Activated CD8-positive, alpha-beta T cell treated with anti-CD3 and anti-CD28 coated beads, Interleukin-2, amount 10 ng/mL, durations not matched to agents 7 days and 5 days (primary cell): ENCODE measurements around the gene VPS4B. TPM values are rescaled to one million over a fixed set of nuclear protein-coding genes. Genes with fewer than 3 reads are reported as not detected.
A peak's percentile ranks its signal among the peaks of the same experiment; 100 is the strongest.

Source experiments
- ATAC-seq: fragments of 150-1000 bp; cut with Tn5 transposase; one replicate; pipeline ENCODE4 v1.10.0; 2021; ENCODE audit warnings: moderate library complexity
- CTCF ChIA-PET: fragments of 350-600 bp; sonication (Branson Sonifier 250); formaldehyde crosslinking; loops from one replicate; lab custom pipeline; 2021; ENCODE audit warnings: antibody characterized with exemption; lab: Charles Lee
- POLR2A ChIA-PET: fragments of 350-600 bp; sonication (Branson Sonifier 250); formaldehyde crosslinking; loops from one replicate; lab custom pipeline; 2021; ENCODE audit warnings: antibody characterized with exemption; lab: Charles Lee
- DNase-seq: peaks from one replicate; pipeline ENCODE4 v3.0.0-alpha.2; 2020
- H3K27ac Mint-ChIP-seq: one replicate; pipeline ENCODE4 v1.8.0; 2021; ENCODE audit warnings: mild to moderate bottlenecking, mixed read lengths
- H3K27me3 Mint-ChIP-seq: one replicate; pipeline ENCODE4 v1.8.0; 2021; ENCODE audit warnings: low read depth, mixed read lengths
- H3K36me3 Mint-ChIP-seq: one replicate; pipeline ENCODE4 v1.8.0; 2021; ENCODE audit warnings: low read depth, mixed read lengths
- H3K4me1 Mint-ChIP-seq: one replicate; pipeline ENCODE4 v1.8.0; 2021; ENCODE audit warnings: low read depth, mixed read lengths
- H3K4me3 Mint-ChIP-seq: one replicate; pipeline ENCODE4 v1.8.0; 2021; ENCODE audit warnings: mild to moderate bottlenecking, mixed read lengths
- H3K9me3 Mint-ChIP-seq: one replicate; pipeline ENCODE4 v1.8.0; 2022; ENCODE audit warnings: mixed read lengths; ENCODE audit not compliant: insufficient read depth
- total RNA-seq, 2 experiments: library from RNA; stranded (reverse); gene quantifications; one replicate each; pipeline ENCODE4 v1.2.3, GENCODE V29; 2021

The VPS4B gene
- total RNA-seq, 2 experiments from 2014 or later: 62.8 to 67.2 TPM

GRCh38 chr18:63344918-63345317 is 77.4 kb downstream of the VPS4B start:
- Mint-ChIP-seq H3K4me3 (no peak overlapping the region), H3K9me3 (no peaks in the 10 kb centered on the region), H3K36me3 (peaks cover 40% of the 10 kb centered on the region), H3K4me1 (peaks cover 3% of the 10 kb centered on the region), H3K27ac (peak overlapping the region; percentile 43), H3K27me3 (no peaks in the 10 kb centered on the region)
- DNase-seq (no peak), ATAC-seq (no peak)
- POLR2A ChIA-PET: no interaction called here
- CTCF ChIA-PET: interaction anchor here (1.3 kb wide), 1 partner anchor 95 kb away, joined by 4 read pairs; no protein-coding TSS in a partner anchor

- DNase-seq: no peak
- no peaks in the 10 kb centered on the region for H3K9me3 Mint-ChIP-seq
- no peak for ATAC-seq
- CTCF ChIA-PET: interaction anchor here (1.3 kb wide), 2 partner anchors 67 to 96 kb away, joined by 3 to 4 read pairs; no protein-coding TSS in a partner anchor
- H3K4me1 Mint-ChIP-seq: peaks cover 3% of the 10 kb centered on the region
- POLR2A ChIA-PET: no interaction called here
- H3K27ac Mint-ChIP-seq: no peak overlapping the region
- peaks cover 37% of the 10 kb centered on the region for H3K36me3 Mint-ChIP-seq
- no peaks in the 10 kb centered on the region for H3K27me3 Mint-ChIP-seq
- no peak overlapping the region for H3K4me3 Mint-ChIP-seq
Measured at GRCh38 chr18:63344263-63344662, 78.0 kb downstream of the VPS4B start.

- H3K9me3 Mint-ChIP-seq: no peaks in the 10 kb centered on the region
- peaks cover 3% of the 10 kb centered on the region for H3K4me1 Mint-ChIP-seq
- ATAC-seq (peak; percentile 64), DNase-seq (peak; percentile 45)
- H3K27me3 Mint-ChIP-seq: no peaks in the 10 kb centered on the region
- H3K36me3 Mint-ChIP-seq: peaks cover 34% of the 10 kb centered on the region
- POLR2A ChIA-PET: no interaction called here
- CTCF ChIA-PET: interaction anchor here (0.8 to 4.7 kb wide), 8 partner anchors 15 to 325 kb away, joined by 3 to 55 read pairs (median 18); no protein-coding TSS in a partner anchor
- H3K27ac Mint-ChIP-seq: no peak overlapping the region
- H3K4me3 Mint-ChIP-seq: no peak overlapping the region
Measured at GRCh38 chr18:63342206-63342605, 80.1 kb downstream of the VPS4B start.

DNA sequence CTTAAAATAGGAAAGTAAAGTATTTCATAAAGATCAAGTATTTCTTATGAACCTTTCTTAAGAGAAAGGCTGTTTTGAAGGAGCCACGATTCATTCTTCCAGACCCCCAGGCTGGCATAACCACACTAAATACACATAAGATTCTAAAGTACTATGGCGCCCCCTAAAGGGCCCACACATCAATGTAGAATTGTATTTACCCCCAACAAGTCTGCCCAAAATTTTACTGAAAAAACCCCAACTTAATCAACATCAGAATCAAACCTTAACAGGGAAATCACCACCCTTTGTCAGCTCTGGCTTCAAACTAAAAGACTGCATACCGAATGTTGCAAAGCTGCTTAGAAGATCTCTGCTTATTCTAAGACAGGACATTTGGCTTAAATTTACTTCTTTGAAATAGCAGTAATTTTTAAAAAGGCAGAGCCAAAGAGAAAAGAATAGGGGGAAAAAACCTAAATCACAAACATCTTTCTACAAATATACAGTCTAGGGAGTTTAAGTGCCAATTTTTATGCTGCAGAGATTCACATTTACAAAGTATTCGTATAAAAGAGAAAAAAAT is 82.3 kb downstream of the VPS4B start:
- Mint-ChIP-seq H3K36me3 (peaks cover 30% of the 10 kb centered on the region), H3K27ac (no peak overlapping the region), H3K4me3 (no peak overlapping the region), H3K9me3 (no peaks in the 10 kb centered on the region), H3K27me3 (no peaks in the 10 kb centered on the region), H3K4me1 (peaks cover 3% of the 10 kb centered on the region)
- peak; percentile 71 for DNase-seq
- CTCF ChIA-PET: interaction anchor here (0.7 to 4.7 kb wide), 26 partner anchors 10 to 345 kb away, joined by 3 to 55 read pairs (median 4); no protein-coding TSS in a partner anchor
- peak; percentile 64 for ATAC-seq
- POLR2A ChIA-PET: interaction anchor here (0.6 kb wide), 1 partner anchor 709 kb away, joined by 3 read pairs; no protein-coding TSS in a partner anchor

Other genes starting within 250 kb of the VPS4B start
- 100 to 1,000 TPM; 140 TPM for gene BCL2, start 102.7 kb downstream of the VPS4B start, total RNA-seq
- gene KDSR, start 55.3 kb downstream of the VPS4B start, total RNA-seq: 10 to 100 TPM; 38.2 to 38.4 TPM
- not detected for gene SERPINB5, start 54.5 kb upstream of the VPS4B start, total RNA-seq
- not detected for gene SERPINB12, start 119.9 kb upstream of the VPS4B start, total RNA-seq
- not detected for gene SERPINB13, start 164.9 kb upstream of the VPS4B start, total RNA-seq
- not detected for gene SERPINB4, start 221.8 kb upstream of the VPS4B start, total RNA-seq
- not detected for gene SERPINB3, start 239.4 kb upstream of the VPS4B start, total RNA-seq